Measurements from ENCODE around the gene CFAP410. TPM values are rescaled to one million over a fixed set of nuclear protein-coding genes. Genes with fewer than 3 reads are reported as not detected.

Gene CFAP410
- total and polyA plus RNA-seq, 9 donors = 1.2 to 40.8 (median 29.3) TPM

DNA sequence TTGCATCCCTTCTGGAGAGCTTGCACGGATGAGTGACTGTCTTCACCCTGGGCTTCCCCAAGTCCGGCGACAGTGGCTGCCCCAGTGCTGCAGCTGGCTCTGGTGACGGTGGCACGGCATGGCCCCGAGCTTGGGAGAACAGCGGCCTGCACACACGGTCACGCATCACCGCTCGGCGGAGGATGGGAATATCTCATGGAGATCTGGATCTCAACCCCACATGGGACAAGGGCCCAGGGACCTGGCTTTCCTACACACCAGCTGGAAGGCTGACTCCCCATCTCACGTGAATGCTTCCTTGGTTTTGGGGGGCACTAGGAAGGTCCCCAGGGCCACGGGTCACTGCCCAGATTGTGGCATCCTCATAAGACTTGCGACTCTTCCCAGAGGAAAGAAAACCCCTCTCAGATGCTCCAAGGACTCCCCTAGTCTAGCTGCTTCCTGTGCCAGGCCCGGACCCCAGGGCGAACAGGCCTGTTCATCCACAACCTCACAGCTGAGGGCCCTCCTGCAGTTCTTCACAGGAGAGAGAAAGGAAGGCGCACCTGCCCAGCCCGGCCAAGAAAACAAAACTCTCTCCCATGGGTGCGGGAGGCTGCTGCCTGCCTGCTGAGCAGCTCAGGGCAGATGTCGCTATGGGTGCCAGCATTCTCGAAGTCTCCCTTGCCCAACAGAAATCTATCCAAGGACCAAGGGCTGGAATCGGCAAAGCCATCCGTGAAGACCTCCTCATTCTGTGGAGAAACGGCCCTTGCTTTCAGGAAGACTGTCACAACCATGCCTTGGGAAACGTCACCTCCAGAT lies 9.9 kb downstream of the CFAP410 start:
- intact Hi-C loops (cut with DNase I) = no loop called here
- Histone ChIP-seq H3K9me3 (no peaks in the 10 kb centered on the region), H3K27me3 (no peaks in the 10 kb centered on the region), H3K27ac (no peak overlapping the region), H3K4me1 (ENCODE audit: insufficient read depth) (no peaks in the 10 kb centered on the region), H3K4me3 (no peak overlapping the region), H3K36me3 (no peaks in the 10 kb centered on the region)
- 75 to 82% (median 77%) methylated on average over 24 to 26 of the region's 26 CpGs for WGBS, 3 donors
- DNase-seq = peak in 1 of 5 donors; percentile 36
- no peak for TF ChIP-seq CTCF (IDR thresholded peaks at IDR 0.05)
- TF ChIP-seq POLR2A (IDR thresholded peaks at IDR 0.05) = no peak
- TF ChIP-seq EP300 (IDR thresholded peaks at IDR 0.05) = no peak

DNA sequence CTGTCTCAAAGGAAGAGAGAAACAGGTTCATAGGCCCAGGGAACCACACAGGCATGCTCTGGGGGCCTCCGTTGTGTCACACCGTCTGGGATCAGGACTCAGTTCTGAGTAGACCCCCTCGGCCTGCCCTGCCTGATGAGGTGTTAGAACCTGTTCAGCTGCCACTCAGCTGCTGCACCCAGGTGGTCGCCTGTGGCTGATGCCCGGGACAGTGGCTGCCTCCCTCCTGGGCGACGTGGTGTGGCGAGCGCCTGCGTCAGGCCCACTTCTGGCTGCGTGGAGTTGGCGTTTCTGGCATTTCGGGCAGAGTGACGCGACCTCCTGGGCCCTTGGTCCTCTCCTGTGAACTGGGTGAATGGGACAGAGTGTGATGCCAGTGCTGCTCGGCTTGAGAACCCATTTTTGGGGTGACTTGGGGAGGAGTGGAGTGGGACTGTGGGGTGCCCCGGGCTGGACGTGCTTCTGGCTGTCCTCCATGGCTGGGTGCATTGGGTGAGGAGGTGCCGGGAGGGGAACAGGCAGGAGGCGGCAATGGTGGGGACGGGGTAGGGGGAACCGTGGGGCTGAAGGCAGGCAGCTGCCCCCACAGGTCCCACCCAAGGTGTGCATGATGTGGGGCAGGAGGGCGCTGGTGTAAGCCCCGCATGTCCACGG lies 10.8 kb downstream of the CFAP410 start:
- intact Hi-C loops (cut with DNase I) = no loop called here
- Histone ChIP-seq H3K4me1 (ENCODE audit: insufficient read depth) (no peaks in the 10 kb centered on the region), H3K4me3 (no peak overlapping the region), H3K27ac (no peak overlapping the region), H3K36me3 (no peaks in the 10 kb centered on the region), H3K9me3 (no peaks in the 10 kb centered on the region), H3K27me3 (no peaks in the 10 kb centered on the region)
- TF ChIP-seq CTCF (IDR thresholded peaks at IDR 0.05) (no peak), POLR2A (IDR thresholded peaks at IDR 0.05) (no peak), EP300 (IDR thresholded peaks at IDR 0.05) (no peak)
- 80 to 88% (median 80%) methylated on average over 24 to 25 of the region's 25 CpGs for WGBS, 3 donors
- no peak for DNase-seq

DNA sequence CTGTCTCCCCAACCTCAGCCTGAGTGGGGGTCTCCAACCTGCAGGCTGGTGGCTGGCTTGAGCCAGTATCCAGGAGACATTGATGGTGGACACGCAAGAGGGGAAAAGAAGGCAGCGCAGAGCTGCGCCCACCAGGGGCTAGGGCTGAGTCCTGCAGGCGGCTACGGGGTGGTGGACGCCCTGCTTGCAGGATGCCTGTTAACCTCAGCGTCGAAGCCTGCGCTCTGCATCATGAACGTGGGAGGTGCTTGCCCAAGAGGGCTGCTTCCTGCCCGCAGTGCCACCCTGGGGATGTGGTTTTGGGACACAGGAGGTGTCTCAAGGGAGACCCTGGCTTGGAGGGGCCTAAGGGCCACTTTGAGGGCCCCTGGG lies 11.6 kb downstream of the CFAP410 start:
- intact Hi-C loops (cut with DNase I) = no loop called here
- WGBS, 3 donors = 90 to 94% (median 92%) methylated on average over 11 of the region's 11 CpGs

More for the DNA sequence above, 11.6 kb downstream of the CFAP410 start:
- DNase-seq = no peak
- Histone ChIP-seq H3K9me3 (no peaks in the 10 kb centered on the region), H3K27ac (no peak overlapping the region), H3K36me3 (no peaks in the 10 kb centered on the region), H3K4me1 (ENCODE audit: insufficient read depth) (no peaks in the 10 kb centered on the region), H3K4me3 (no peak overlapping the region), H3K27me3 (no peaks in the 10 kb centered on the region)
- TF ChIP-seq CTCF (IDR thresholded peaks at IDR 0.05) = no peak
- no peak for TF ChIP-seq POLR2A (IDR thresholded peaks at IDR 0.05)
- no peak for TF ChIP-seq EP300 (IDR thresholded peaks at IDR 0.05)
